ENCODE results near the gene THBS3. TPM values are rescaled to one million over a fixed set of nuclear protein-coding genes. Genes with fewer than 3 reads are reported as not detected.
A peak's percentile ranks its signal among the peaks of the same experiment; 100 is the strongest.
"Not testable (repeated sequence)": the region's sequence is repeated elsewhere in the genome, so short reads cannot be mapped to it uniquely, and the experiment has no call there.

THBS3 gene
- total RNA-seq, 1 experiment from 2014 or later = 4.5 TPM

DNA sequence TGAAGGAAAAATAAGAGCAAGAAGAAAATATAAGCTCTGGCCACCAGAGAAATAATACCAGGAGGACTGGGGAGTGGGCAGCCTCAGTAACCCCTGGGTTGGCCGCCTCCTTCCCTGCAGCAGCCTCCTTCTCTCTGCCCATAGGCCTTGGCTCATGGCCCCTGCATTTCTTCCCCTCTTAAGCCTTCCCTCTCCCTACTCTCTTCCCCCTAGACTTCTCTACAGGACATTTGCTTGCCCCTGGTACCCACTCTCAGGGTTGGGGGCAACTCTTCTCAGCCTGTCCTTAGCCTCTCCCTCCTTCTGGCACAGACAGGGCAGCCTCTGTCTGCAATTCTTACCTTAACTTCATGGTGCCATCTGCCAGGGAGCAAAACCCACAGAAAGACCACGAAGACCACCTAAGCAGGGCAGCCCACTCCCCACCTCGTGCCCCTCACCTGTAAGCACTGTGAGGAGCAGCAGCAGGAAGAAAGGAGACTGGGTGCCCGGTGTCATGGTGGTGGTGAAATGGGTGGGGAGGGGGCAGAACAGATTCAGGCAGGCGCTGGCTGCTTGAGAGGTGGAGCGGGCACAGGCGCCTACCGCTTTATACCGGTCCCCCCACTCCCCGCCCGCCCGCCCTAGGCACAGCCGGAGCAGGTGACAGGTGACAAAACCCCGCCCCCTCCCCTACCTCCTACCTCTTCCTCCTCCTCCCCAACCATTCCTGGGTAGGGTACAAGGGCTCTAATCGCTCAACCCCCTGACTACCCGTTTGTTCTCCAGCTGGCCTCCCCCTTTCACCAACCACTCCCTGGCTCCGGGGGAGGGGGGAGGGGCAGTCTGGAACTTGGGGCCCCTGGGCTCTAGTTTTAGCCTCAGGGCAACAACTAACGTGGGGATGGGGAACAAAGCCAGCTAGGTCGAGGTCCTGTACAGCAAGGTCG is 15.1 kb downstream of the THBS3 start:
- Histone ChIP-seq H3K4me3 (peak overlapping the region; percentile 56), H3K27ac (peak overlapping the region; percentile 62; the same call in 1 of the 2 replicates), H3K36me3 (no peaks in the 10 kb centered on the region), H3K27me3 (no peaks in the 10 kb centered on the region), H3K4me1 (peaks cover 3% of the 10 kb centered on the region; the same call in 1 of the 2 replicates), H3K9me3 (replicated peaks) (no peaks in the 10 kb centered on the region)
- DNase-seq = peak in 1 of 2 experiments; percentile 54

DNA sequence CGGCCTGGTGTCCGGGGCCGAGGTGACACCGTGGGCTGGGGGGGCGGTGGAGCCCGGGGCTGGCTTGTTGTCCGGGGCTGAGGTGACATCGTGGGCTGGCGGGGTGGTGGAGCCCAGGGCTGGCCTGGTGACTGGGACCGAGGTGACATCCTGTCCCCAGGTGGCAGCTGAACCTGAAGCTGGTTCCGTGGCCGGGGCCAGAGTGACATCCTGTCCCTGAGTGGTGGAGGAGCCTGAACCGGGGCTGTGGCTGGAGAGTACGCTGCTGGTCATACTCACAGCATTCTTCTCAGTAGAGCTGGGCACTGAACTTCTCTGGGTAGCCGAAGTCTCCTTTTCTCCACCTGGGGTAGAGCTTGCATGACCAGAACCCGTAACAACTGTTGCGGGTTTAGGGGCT is 15.8 kb downstream of the THBS3 start:
- Histone ChIP-seq H3K4me3 (no peak overlapping the region), H3K27me3 (no peaks in the 10 kb centered on the region), H3K9me3 (replicated peaks) (no peaks in the 10 kb centered on the region), H3K36me3 (no peaks in the 10 kb centered on the region), H3K4me1 (peaks cover 3% of the 10 kb centered on the region; the same call in 1 of the 2 replicates), H3K27ac (no peak overlapping the region)
- DNase-seq = no peak

DNA sequence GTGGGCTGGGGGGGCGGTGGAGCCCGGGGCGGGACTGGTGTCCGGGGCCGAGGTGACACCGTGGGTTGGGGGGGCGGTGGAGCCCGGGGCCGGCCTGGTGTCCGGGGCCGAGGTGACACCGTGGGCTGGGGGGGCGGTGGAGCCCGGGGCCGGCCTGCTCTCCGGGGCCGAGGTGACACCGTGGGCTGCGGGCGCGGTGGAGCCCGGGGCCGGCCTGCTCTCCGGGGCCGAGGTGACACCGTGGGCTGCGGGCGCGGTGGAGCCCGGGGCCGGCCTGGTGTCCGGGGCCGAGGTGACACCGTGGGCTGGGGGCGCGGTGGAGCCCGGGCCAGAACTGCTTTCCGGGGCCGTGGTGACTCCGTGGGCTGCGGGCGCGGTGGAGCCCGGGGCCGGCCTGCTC is 17.8 kb downstream of the THBS3 start:
- not testable (repeated sequence) for H3K4me3 ChIP-seq; H3K9me3 ChIP-seq (replicated peaks); DNase-seq; H3K4me1 ChIP-seq; H3K36me3 ChIP-seq; H3K27me3 ChIP-seq; H3K27ac ChIP-seq

DNA sequence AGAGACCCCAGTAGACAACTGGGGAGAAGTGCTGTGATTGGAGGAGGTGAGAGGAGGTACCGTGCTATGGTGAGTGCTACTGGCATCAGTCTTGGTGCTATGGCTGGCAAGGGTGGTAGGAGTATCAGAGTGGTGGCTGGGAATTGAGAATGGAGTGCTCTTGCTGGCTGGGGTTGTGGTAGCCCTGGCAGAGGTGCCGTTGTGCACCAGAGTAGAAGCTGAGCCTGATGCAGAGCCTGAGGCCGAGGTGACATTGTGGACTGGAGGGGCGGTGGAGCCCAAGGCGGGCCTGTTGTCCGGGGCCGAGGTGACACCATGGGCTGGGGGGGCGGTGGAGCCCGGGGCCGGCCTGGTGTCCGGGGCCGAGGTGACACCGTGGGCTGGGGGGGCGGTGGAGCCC is 19.4 kb downstream of the THBS3 start:
- H3K9me3 ChIP-seq (replicated peaks) = no peaks in the 10 kb centered on the region
- no peak for DNase-seq

DNA sequence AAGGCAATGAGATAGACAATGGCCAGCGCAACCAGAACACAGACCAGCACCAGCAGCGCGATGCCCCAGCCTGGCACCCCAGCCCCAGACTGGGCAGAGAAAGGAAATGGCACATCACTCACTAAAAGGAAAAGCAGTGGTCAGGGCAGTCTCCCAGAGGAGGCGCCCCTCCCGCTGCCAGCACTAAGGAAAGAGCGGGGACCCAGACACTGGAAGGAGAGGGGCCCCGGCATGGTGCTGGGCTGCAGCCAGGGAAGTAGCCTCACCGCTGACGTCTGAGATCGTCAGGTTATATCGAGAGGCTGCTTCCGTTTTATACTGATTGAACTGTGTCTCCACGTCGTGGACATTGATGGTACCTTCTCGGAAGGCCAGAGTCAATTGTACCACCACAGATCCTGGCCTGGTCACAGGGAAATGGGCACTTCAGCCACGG is 20.2 kb downstream of the THBS3 start:
- Histone ChIP-seq H3K27ac (no peak overlapping the region), H3K4me1 (peaks cover 3% of the 10 kb centered on the region; the same call in 1 of the 2 replicates), H3K36me3 (no peaks in the 10 kb centered on the region), H3K4me3 (no peak overlapping the region), H3K9me3 (replicated peaks) (no peaks in the 10 kb centered on the region), H3K27me3 (no peaks in the 10 kb centered on the region)
- no peak for DNase-seq

More for the DNA sequence above, 19.4 kb downstream of the THBS3 start:
- Histone ChIP-seq H3K4me1 (peaks cover 3% of the 10 kb centered on the region; the same call in 1 of the 2 replicates), H3K27me3 (no peaks in the 10 kb centered on the region), H3K4me3 (no peak overlapping the region), H3K27ac (no peak overlapping the region), H3K36me3 (no peaks in the 10 kb centered on the region)

DNA sequence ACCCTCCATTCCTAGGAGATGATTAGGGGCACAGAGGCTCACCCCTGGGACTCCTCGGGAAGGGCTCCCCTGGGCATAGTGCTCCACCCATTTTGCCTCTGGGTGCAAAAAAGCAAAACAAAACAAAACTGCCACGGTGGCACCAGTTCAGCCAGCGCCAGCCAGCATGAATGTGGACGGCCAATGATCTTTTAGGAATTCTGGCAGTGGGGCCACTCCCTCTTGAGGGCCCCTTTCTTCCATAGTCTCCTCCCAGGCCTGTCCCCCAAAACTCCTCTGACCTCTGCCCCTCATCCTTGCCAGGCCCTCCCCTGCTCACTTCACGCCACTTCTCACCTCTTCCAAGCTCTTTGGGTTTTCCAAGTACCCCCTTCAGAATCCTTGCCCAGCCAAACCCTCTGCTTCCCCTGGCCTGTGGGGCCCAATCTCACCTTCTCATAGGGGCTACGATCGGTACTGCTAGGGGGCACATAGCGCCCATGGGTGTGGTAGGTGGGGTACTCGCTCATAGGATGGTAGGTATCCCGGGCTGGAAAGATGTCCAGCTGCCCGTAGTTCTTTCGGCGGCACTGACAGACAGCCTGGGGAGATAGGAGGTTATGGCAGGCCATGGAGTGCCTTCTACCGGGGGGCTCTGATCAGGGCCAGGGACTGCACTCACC is 20.8 kb downstream of the THBS3 start:
- Histone ChIP-seq H3K27ac (no peak overlapping the region), H3K4me1 (peaks cover 3% of the 10 kb centered on the region; the same call in 1 of the 2 replicates), H3K4me3 (no peak overlapping the region), H3K27me3 (no peaks in the 10 kb centered on the region), H3K36me3 (no peaks in the 10 kb centered on the region), H3K9me3 (replicated peaks) (no peaks in the 10 kb centered on the region)
- DNase-seq = no peak

DNA sequence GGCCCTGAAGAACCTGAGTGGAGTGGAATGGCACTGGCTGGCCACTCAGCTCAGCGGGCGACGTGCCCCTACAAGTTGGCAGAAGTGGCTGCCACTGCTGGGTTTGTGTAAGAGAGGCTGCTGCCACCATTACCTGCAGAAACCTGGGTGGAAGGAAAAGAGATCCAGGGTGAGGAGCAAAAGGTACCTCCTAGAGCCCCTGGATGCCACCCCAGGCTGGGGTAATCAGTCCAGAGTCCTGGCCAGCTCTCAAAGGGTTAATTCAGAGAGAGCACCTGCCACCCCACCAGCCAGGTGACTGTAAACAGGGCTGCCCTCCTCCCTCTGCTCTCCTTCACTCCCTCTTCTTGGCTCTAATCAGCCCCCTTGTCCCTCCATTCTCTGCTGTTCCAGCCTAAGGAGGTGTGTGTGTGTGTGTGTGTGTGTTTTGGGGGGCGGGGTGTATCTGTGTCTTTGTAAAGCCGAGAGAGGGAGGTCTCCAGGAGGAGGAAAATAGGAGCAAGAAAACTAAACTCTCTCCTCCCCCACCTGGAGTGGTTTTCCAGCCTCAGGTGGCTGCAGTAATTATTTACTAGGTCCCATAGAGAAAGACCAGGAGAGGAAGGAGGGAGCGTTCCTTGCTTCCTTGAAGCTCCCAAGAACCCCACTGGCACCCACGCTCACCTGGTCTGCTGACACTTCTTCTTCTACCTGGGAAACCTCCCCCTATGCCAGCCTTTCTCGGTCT is 21.5 kb downstream of the THBS3 start:
- H3K27ac ChIP-seq = no peak overlapping the region
- no peak for DNase-seq

DNA sequence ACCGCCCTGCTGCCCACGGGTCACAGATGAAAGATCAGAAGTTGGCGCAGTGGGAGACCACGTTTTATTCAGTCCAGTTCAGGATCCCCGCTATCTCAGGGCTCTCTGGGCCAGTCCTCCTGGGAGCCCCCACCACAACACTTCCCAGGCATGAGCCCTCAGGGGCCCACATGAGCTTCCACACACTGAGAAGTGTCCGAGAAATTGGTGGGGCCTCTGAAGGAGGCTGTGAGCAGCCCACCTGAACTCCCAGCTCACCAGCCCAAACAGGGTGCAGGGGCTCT is 22.0 kb downstream of the THBS3 start:
- no peak overlapping the region for H3K4me3 ChIP-seq
- H3K27ac ChIP-seq = no peak overlapping the region
- DNase-seq = no peak
- no peaks in the 10 kb centered on the region for H3K36me3 ChIP-seq
- H3K27me3 ChIP-seq = no peaks in the 10 kb centered on the region
- no peaks in the 10 kb centered on the region for H3K9me3 ChIP-seq (replicated peaks)
- peaks cover 3% of the 10 kb centered on the region; the same call in 1 of the 2 replicates for H3K4me1 ChIP-seq

More for the DNA sequence above, 21.5 kb downstream of the THBS3 start:
- Histone ChIP-seq H3K27me3 (no peaks in the 10 kb centered on the region), H3K36me3 (no peaks in the 10 kb centered on the region), H3K9me3 (replicated peaks) (no peaks in the 10 kb centered on the region), H3K4me3 (no peak overlapping the region), H3K4me1 (peaks cover 3% of the 10 kb centered on the region; the same call in 1 of the 2 replicates)

DNA sequence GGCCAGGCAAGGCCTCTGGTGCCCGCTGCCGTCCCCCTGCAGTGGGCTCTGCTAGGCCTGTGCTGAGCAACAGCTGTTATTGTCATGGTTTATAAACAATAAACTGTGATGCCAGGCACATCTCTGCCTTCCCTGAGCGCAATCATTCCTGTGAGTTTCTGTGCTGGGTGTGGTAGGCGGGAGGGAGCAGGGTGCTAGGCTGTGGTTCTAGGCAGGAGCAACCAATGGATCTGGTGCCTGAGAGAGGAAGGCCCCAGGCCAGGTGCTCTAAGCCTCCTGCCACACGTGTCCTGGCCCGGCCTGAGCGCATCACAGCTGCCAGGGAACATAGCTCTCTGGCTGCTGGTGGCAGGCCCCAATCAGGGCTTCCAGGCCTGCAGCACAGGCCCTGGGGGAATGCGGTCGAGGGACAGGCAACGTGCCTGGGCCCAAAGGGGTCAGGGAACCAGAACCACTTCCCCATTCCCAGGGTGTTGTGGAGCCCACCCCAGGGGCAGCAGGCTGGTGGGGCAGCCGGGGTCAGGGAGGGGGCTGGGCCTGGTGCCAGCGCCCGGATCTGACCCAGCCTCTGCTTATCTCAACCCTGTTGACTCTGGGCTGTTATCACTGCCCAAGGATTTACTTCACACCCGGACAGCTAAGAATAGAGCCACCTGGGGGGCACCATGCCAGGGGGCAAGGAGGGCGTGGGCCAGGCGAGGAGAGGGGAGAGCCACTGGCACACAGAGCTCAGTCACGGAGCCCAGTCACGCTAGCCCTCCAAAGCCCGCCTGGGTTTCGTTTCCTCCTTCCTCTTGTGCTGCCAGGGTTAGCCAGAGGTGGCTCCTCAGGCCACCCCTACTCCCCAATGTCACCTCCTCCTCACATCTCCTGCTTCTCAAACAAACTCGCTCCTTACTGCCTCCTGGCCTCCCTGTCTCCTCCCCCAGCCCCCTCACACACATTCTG is 22.6 kb downstream of the THBS3 start:
- peak; percentile 35 to 42 for DNase-seq
- no peaks in the 10 kb centered on the region for H3K9me3 ChIP-seq (replicated peaks)

DNA sequence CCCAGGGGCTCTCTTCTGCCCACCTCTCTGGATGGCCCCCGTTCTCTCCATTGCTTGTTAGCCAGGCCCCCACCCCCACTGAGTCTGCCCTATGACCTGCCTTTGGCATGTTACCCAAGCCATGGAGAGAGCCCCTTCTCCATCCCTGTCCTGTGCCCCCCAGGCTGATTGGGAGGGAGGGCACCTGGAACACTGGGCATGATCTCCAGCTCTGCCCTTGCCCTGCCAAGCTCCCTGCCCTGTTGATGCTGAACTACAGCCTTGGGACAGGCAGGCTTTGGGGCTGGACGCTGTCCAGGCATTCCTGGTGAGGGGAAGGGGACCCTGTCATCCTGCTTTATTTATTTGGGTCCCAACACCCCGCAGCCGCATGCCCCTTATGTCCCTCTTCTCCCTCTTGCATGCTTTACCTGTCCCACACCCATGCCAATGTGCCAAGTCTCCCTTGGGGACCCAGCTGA is 23.3 kb downstream of the THBS3 start:
- peaks cover 3% of the 10 kb centered on the region; the same call in 1 of the 2 replicates for H3K4me1 ChIP-seq
- no peak overlapping the region for H3K27ac ChIP-seq
- DNase-seq = no peak
- H3K27me3 ChIP-seq = no peaks in the 10 kb centered on the region
- no peak overlapping the region for H3K4me3 ChIP-seq
- H3K36me3 ChIP-seq = no peaks in the 10 kb centered on the region
- no peaks in the 10 kb centered on the region for H3K9me3 ChIP-seq (replicated peaks)

More for the DNA sequence above, 22.6 kb downstream of the THBS3 start:
- H3K27me3 ChIP-seq = no peaks in the 10 kb centered on the region
- no peaks in the 10 kb centered on the region for H3K36me3 ChIP-seq
- no peak overlapping the region for H3K27ac ChIP-seq
- H3K4me1 ChIP-seq = peaks cover 3% of the 10 kb centered on the region; the same call in 1 of the 2 replicates
- H3K4me3 ChIP-seq = no peak overlapping the region

DNA sequence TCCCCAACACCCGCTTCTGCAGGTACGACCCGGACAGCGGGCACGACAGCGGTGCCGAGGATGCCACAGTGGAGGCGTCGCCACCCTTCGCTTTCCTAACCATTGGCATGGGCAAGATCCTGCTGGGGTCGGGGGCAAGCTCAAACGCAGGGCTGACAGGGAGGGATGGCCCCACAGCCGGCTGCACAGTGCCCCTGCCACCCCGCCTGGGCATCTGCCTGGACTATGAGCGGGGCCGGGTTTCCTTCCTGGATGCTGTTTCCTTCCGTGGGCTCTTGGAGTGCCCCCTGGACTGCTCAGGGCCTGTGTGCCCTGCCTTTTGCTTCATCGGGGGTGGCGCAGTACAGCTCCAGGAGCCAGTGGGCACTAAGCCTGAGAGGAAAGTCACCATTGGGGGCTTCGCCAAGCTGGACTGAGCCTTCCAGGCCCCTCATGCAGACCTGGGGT is 23.9 kb downstream of the THBS3 start:
- no peak overlapping the region for H3K27ac ChIP-seq
- no peak overlapping the region for H3K4me3 ChIP-seq
- H3K27me3 ChIP-seq = no peaks in the 10 kb centered on the region
- no peaks in the 10 kb centered on the region for H3K36me3 ChIP-seq
- no peak for DNase-seq
- no peaks in the 10 kb centered on the region for H3K9me3 ChIP-seq (replicated peaks)
- peaks cover 3% of the 10 kb centered on the region; the same call in 1 of the 2 replicates for H3K4me1 ChIP-seq

DNA sequence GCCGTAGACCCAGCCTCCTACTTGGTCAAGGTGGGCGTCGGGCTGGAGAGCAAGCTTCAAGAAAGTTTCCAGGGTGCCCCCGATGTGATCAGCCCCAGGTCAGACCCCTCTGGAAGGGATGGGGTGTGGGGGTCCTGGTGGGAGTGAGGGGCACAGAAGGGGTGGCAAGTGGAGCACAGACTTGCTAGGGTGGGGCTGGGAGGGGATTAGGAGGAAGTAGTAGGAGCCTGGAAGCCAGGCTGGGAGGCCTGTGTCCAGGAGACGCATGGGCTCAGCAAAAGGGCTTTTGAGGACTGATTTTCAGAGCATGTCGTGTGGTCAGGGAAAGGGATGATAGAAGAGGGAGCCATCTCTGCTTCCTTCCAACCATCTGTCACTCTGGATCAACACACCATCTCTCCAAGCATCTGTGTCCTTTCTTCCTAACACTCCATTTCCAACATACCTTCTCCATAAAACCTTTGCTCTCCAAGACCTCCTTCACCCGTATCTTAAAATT is 25.6 kb downstream of the THBS3 start:
- Histone ChIP-seq H3K4me1 (peaks cover 3% of the 10 kb centered on the region; the same call in 1 of the 2 replicates), H3K27ac (no peak overlapping the region), H3K9me3 (replicated peaks) (no peaks in the 10 kb centered on the region), H3K4me3 (no peak overlapping the region), H3K36me3 (no peaks in the 10 kb centered on the region), H3K27me3 (no peaks in the 10 kb centered on the region)
- no peak for DNase-seq

DNA sequence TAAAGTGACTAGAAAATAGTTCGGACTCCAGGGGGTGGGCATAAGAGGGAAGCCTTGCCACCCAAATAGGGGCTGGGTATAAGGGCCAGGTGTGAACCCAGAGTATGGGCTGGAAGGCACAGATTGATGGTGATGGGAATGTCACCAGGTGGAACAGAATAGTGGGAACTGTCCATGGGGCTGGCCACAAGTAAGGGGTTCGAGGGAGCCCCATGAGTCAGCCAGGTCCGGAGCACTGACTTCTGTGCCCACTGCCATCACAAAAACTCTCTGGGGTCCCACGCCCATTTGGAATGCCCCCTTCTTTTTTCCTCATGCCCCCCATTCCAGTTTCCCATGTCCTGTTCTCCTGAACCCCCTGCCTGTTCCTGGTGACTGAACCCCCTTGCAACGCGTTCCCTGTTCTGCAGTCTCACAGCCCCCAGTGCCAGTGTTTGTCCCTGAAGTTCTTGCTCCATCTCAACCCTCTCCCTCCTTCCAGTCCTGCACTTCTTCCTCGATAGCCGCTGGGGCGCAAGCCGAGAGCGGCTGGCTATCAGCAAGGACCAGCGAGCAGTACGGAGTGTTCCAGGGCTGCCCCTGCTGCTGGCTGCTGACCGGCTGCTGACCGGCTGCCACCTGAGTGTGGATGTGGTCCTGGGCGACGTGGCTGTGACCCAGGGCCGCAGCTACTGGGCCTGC is 26.2 kb downstream of the THBS3 start:
- no peak for DNase-seq
- Histone ChIP-seq H3K36me3 (no peaks in the 10 kb centered on the region), H3K4me3 (no peak overlapping the region), H3K27me3 (no peaks in the 10 kb centered on the region), H3K4me1 (peaks cover 3% of the 10 kb centered on the region; the same call in 1 of the 2 replicates), H3K9me3 (replicated peaks) (no peaks in the 10 kb centered on the region), H3K27ac (no peak overlapping the region)

Measured in SJCRH30 (cell line).